Coronary artery (tissue), 2 donors: ENCODE data around the gene HPRT1.

ENCODE experiments used
- DNase-seq: peaks from one replicate; pipeline ENCODE4 v3.0.0-alpha.2; 2017; ENCODE audit warnings: low spot score
- H3K27ac ChIP-seq, 2 donors: fragments of 200-600 bp; sonication (generic); one replicate each; pipeline ENCODE4 v1.5.1; 2016 to 2019
- H3K4me3 ChIP-seq: fragments of 200-600 bp; sonication (generic); 2 replicates; pipeline ENCODE4 v1.5.1; 2016; ENCODE audit warnings: mild to moderate bottlenecking, moderate library complexity
- TF ChIP-seq, protein P1 (sequence below): fragments of 200-600 bp; sonication (generic); IDR thresholded peaks from one replicate; pipeline ENCODE4 v1.5.1; 2019; ENCODE audit warnings: antibody characterized with exemption

HPRT1 gene

DNA sequence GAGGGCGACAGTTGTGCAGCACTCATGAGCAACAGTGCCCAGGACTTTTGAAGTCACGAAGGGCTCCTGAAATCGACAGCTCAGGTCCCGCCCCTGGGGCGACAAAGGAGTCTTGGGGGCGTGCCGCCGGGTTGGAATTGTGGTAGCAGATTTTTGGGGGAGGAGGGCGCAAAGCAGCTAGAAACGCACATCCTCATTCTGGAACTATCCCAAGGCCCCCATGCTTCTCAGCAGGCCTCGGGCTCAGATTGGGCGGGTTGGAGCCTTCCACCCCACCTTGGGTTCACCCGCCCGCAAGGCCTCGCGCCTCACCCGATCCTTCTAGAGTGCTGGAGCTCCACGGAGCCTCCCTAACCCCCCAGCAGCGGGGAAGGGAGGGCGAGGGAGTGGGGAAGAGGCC is 85.5 kb downstream of the HPRT1 start:
- no peak overlapping the region for H3K4me3 ChIP-seq
- TF ChIP-seq, protein P1, sequence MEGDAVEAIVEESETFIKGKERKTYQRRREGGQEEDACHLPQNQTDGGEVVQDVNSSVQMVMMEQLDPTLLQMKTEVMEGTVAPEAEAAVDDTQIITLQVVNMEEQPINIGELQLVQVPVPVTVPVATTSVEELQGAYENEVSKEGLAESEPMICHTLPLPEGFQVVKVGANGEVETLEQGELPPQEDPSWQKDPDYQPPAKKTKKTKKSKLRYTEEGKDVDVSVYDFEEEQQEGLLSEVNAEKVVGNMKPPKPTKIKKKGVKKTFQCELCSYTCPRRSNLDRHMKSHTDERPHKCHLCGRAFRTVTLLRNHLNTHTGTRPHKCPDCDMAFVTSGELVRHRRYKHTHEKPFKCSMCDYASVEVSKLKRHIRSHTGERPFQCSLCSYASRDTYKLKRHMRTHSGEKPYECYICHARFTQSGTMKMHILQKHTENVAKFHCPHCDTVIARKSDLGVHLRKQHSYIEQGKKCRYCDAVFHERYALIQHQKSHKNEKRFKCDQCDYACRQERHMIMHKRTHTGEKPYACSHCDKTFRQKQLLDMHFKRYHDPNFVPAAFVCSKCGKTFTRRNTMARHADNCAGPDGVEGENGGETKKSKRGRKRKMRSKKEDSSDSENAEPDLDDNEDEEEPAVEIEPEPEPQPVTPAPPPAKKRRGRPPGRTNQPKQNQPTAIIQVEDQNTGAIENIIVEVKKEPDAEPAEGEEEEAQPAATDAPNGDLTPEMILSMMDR, result no peak
- H3K27ac ChIP-seq, result no peak overlapping the region
- no peak for DNase-seq

DNA sequence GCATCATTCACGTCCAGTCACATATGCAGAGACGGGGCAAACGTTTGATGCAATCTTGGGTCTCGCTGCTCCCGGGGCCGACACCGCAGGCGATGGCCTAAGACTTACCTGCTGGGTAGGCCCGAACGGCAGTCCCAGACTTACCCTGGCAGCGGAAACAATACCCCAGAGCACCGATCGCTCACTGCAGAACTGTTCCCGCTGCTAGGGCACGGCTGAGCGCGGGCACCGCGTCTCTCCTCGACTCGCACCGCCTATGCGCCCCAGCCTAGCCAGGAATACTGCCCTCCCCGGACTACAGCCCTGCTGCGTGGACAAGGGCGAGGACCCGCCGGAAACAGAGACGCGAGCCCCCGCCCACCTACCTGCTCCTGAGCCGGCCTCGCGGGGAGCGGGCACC is 86.2 kb downstream of the HPRT1 start:
- Histone ChIP-seq H3K4me3 (no peak overlapping the region), H3K27ac (no peak overlapping the region)
- TF ChIP-seq, protein P1, result no peak
- no peak for DNase-seq

DNA sequence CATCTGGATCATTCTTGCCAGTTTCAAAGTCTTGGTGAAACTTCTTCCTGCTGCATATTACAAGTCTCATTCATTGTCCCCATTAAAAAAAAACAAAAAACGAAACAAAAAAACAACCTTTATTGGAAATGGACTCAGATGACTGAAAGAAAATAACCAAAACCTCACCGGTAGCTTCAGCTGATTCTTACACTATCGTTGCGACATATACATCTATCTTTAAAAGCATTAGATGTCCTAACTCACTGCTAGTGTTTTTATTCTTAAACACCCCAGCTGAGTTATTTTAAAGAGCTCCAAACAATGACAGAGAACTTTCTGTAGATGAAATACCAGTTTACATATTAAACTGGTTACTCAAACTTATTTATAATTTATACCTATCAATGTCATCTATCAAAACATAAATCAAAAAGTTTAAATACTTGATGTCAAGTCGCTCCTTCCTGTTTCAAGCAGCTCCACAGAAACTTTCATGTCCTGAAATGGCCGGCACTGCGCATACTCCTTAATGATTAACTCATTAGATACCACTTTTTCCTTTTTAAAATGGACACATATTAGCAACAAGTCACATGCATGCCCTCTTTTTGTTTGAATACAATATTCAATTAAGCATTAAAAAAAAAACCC is 87.2 kb downstream of the HPRT1 start:
- H3K4me3 ChIP-seq, result no peak overlapping the region
- TF ChIP-seq, protein P1, result no peak
- H3K27ac ChIP-seq, result no peak overlapping the region
- DNase-seq, result no peak

DNA sequence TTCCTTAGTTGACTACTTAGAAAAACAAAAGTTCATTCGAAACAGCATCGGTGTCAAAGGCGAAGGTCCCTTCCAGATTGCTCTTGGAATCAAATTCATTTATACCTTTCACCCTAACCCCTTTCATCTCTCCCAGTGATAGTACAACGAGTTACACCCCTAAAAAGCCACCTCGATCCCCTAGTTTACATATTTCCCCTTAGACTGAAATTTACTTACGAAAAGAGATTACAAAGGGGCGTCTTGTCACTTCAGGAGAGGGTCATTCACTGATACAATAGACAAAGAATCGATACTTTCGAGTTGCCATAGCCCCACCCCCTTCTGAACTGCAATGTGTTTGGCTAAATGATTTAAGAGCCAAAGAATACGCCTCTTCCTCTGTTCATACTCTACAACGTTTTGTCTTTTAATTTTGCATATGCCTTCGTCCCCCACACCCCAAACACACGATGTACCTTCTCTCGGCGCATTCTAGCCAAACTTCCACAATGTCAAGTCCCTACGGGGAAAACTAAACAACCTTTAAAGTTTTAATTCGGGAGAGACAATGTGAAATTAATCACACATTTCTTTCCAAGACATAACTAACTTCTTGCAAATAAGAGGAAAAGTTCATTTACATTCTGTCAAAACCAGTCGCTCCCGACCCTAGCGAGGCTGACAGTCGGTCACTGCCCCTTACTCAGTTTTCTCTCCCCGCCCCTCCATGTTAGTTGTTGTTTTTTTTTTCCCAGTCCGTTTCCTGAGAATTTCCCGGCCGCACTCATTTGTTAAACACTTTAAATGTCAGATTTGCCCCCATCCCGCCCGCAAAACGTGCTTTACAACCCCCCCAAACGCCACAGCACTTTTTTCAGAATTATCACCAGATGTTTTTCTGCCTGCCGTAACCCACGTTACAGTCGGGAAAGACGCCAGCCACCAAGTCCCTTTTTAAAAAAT is 88.6 kb downstream of the HPRT1 start:
- no peak for DNase-seq
- H3K4me3 ChIP-seq, result peak overlapping the region; percentile 67
- H3K27ac ChIP-seq, result peak overlapping the region in 1 of 2 donors; percentile 69
- TF ChIP-seq, protein P1, result no peak
